GM23338 (cell line): ENCODE measurements around the gene FLT3.

Experiments
- CTCF ChIP-seq, 2 experiments: fragments of 200-600 bp in 1 of 2; sonication (generic) in 1 of 2; conservative IDR thresholded peaks; 2 replicates each; pipeline versions ENCODE4 v1.5.1 to v1.6.1; 2016 to 2017; ENCODE audit warnings: antibody characterized with exemption in 2 of 2, low read depth in 2 of 2, mild to moderate bottlenecking in 2 of 2, moderate library complexity in 1 of 2
- EZH2 ChIP-seq: fragments of 200-600 bp; sonication (generic); IDR thresholded peaks from one replicate; pipeline ENCODE4 v1.8.0; 2017; ENCODE audit warnings: antibody characterized with exemption, mild to moderate bottlenecking, low read depth; ENCODE audit not compliant: unreplicated experiment
- EZH2phosphoT487 ChIP-seq: fragments of 200-600 bp; sonication (generic); IDR thresholded peaks from one replicate; pipeline ENCODE4 v1.8.1; 2018; ENCODE audit warnings: antibody characterized with exemption; ENCODE audit not compliant: unreplicated experiment
- JUNB ChIP-seq: IDR thresholded peaks from one replicate; pipeline ENCODE4 v1.6.1; 2016; ENCODE audit warnings: antibody characterized with exemption; ENCODE audit not compliant: unreplicated experiment
- NANOG ChIP-seq: IDR thresholded peaks from 2 replicates; pipeline ENCODE4 v1.6.1; 2016; ENCODE audit warnings: antibody characterized with exemption, borderline replicate concordance
- POLR2AphosphoS5 ChIP-seq: IDR thresholded peaks from 2 replicates; pipeline ENCODE4 v1.6.1; 2016; ENCODE audit warnings: antibody characterized with exemption, low read depth
- REST ChIP-seq: IDR thresholded peaks from one replicate; pipeline ENCODE4 v1.6.1; 2018; ENCODE audit warnings: antibody characterized with exemption; ENCODE audit not compliant: unreplicated experiment
- STAT1 ChIP-seq: IDR thresholded peaks from one replicate; pipeline ENCODE4 v1.6.1; 2016; ENCODE audit warnings: antibody characterized with exemption; ENCODE audit not compliant: unreplicated experiment
- TF ChIP-seq, protein P1 (sequence below): IDR thresholded peaks from 2 replicates; pipeline ENCODE4 v1.6.1; 2016; ENCODE audit warnings: antibody characterized with exemption

DNA sequence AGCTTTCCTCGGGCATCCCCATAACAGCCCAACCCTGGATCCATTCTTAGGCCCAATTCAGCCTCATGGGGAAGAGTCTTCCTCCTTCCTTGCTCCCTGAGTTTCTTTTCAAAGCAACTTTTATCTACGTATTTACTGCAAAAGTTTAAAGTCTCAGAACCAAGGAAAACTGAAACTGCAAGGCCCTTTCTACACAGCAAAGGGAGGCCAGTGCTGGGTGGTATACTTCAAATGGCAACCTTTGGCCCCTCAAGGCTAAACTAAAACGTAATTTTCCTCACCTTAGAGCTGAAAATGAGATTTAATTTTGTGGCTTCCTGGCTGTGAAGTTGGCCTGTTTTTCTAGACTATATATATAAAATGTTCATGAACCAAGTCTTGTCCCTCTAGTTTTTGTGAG is 136.9 kb downstream of the FLT3 start:
- no peak for TF ChIP-seq POLR2AphosphoS5
- no peak for TF ChIP-seq EZH2phosphoT487
- no peak for TF ChIP-seq CTCF (conservative IDR thresholded peaks at IDR 0.05; ENCODE audit: low read depth in 2 of 2)
- TF ChIP-seq, protein P1, sequence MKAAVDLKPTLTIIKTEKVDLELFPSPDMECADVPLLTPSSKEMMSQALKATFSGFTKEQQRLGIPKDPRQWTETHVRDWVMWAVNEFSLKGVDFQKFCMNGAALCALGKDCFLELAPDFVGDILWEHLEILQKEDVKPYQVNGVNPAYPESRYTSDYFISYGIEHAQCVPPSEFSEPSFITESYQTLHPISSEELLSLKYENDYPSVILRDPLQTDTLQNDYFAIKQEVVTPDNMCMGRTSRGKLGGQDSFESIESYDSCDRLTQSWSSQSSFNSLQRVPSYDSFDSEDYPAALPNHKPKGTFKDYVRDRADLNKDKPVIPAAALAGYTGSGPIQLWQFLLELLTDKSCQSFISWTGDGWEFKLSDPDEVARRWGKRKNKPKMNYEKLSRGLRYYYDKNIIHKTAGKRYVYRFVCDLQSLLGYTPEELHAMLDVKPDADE = no peak
- no peak for TF ChIP-seq EZH2
- no peak for TF ChIP-seq NANOG
- TF ChIP-seq REST = no peak
- no peak for TF ChIP-seq STAT1
- no peak for TF ChIP-seq JUNB
